Suppressor macrophage treated with lipopolysaccharide for 4 hours (primary cell): Measurements from ENCODE around the gene ZNF559.
"Not testable (repeated sequence)": the region's sequence is repeated elsewhere in the genome, so short reads cannot be mapped to it uniquely, and the experiment has no call there.

Experiments used
- DNase-seq: peaks from one replicate; pipeline ENCODE4 v3.0.0-alpha.2; 2020

The ZNF559 gene

GRCh38 chr19:9323919-9324583, at the start of gene ZNF559:
Gene ZNF559, plus strand, starts transcription at chr19:9324179. Its CDS starts 14,371 bp downstream, at chr19:9338550.
- peak; percentile 98 for DNase-seq

- DNase-seq = not testable (repeated sequence)
These were observed 40.5 kb upstream of the ZNF559 start for GRCh38 chr19:9283485-9283884.

GRCh38 chr19:9289231-9289884, 34.6 kb upstream of the ZNF559 start:
- DNase-seq = no peak

GRCh38 chr19:9295411-9295849, 28.5 kb upstream of the ZNF559 start:
- no peak for DNase-seq

- no peak for DNase-seq
These were observed 27.6 kb upstream of the ZNF559 start for GRCh38 chr19:9296336-9296735.

GRCh38 chr19:9306443-9306842, 17.5 kb upstream of the ZNF559 start:
- no peak for DNase-seq

GRCh38 chr19:9308091-9308770, 15.7 kb upstream of the ZNF559 start:
- no peak for DNase-seq

- peak; percentile 99 for DNase-seq
These were observed 14.6 kb upstream of the ZNF559 start, which contains the start of gene ZNF699 for GRCh38 chr19:9309139-9309973. Gene ZNF699, minus strand, starts transcription at chr19:9309838. Its CDS starts 4,719 bp downstream, at chr19:9305119.

GRCh38 chr19:9309974-9310446, 14.0 kb upstream of the ZNF559 start:
- peak; percentile 96 for DNase-seq

- DNase-seq = no peak
These were observed 10.2 kb upstream of the ZNF559 start for GRCh38 chr19:9313756-9314155.

- DNase-seq = no peak
These were observed 2.6 kb upstream of the ZNF559 start for GRCh38 chr19:9321338-9321737.

- DNase-seq = not testable (repeated sequence)
These were observed 2.2 kb upstream of the ZNF559 start for GRCh38 chr19:9321756-9322155.

- DNase-seq = not testable (repeated sequence)
These were observed 1.8 kb upstream of the ZNF559 start for GRCh38 chr19:9322201-9322600.

GRCh38 chr19:9323557-9323918, 441 bp upstream of the ZNF559 start:
- peak; percentile 59 for DNase-seq

GRCh38 chr19:9324584-9324962, 594 bp downstream of the ZNF559 start:
- no peak for DNase-seq

GRCh38 chr19:9329999-9330398, 6.0 kb downstream of the ZNF559 start:
- DNase-seq = no peak

GRCh38 chr19:9342610-9343304, 18.8 kb downstream of the ZNF559 start:
- no peak for DNase-seq

- DNase-seq = no peak
These were observed 21.0 kb downstream of the ZNF559 start for GRCh38 chr19:9345005-9345404.

- no peak for DNase-seq
These were observed 24.3 kb downstream of the ZNF559 start for GRCh38 chr19:9348253-9348652.

- no peak for DNase-seq
These were observed 24.7 kb downstream of the ZNF559 start for GRCh38 chr19:9348671-9349070.

- DNase-seq = no peak
These were observed 28.5 kb downstream of the ZNF559 start for GRCh38 chr19:9352505-9352904.

- DNase-seq = no peak
These were observed 29.0 kb downstream of the ZNF559 start for GRCh38 chr19:9353011-9353410.
